ENCODE measurements around the gene SRRM4. TPM values are rescaled to one million over a fixed set of nuclear protein-coding genes. Genes with fewer than 3 reads are reported as not detected.

SRRM4 gene
- total RNA-seq, 2 donors from 2014 or later, result not detected

DNA sequence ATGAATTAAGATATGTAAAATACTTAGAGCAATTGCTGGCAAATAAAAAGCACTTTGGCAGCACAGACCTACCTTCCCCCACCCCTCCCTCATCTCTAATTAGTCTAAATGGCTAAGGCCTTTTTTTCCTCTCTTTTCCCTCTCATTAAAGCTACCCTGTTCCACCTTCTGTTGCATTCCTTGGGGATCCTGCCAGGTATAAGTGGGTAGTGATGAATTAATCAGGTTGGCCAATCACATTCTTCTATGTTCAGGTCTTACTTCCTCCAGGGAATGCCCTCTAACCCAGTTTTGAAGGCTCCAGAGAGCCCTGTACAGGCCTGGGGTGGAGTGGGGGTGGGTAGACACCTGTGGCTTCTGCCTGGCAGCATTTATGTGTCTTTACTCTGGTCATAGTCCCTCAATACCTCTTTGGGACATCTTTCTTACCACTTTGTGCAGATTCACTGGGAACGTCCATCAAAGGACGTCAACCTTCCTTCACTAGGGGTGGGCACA lies 225.8 kb downstream of the SRRM4 start:
- ATAC-seq, result no peak
- intact Hi-C loops (cut with DNase I, micrococcal nuclease), result loop anchor here in 1 of 2 donors (10.0 kb wide), 1 partner anchor 118 kb away; no protein-coding TSS in a partner anchor
- no peak for DNase-seq

DNA sequence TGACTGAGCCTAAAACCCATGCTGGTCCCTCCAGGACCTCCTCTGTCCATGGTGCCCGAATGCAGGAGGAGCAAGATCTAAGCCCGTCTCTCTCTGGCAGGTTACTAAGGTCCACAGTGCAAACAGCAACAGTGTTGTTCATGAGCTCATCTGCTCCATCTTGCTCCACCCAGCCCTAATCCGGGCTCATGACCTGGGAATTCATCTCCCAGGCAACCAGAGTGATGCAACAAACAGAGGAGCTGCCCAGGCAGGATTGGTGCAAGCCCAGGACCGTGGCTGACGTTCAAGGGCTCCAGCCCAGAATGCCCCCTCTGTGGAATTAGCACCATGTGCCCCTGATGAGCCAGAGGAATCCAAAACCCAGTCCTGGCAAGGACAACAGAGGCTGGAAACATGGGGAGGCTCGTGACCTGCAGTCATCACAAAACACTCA lies 227.3 kb downstream of the SRRM4 start:
- DNase-seq (peak; percentile 23 to 66), ATAC-seq (peak; percentile 26)
- intact Hi-C loops (cut with DNase I, micrococcal nuclease), result loop anchor here in 1 of 2 donors (10.0 kb wide), 1 partner anchor 116 kb away; no protein-coding TSS in a partner anchor

DNA sequence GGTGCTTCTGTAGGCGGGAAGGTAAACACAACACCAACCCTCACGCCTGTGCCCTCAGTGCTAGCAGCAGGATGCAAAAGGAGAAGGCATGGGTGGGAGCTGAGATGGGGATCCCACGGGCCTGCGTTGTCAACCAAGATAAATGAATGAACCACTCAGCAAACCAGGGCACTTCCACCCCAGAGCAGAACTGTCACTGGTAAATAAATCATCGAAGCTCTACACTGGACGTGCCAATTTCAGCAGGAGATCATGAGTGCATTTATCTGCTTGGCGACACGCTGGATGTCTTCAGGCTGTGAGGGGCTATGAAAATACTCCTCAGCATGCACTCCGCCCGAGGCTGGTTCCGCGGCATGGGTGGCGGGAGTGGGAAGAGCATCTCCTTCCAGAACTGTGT lies 230.5 kb downstream of the SRRM4 start:
- DNase-seq (no peak), ATAC-seq (no peak)
- intact Hi-C loops (cut with DNase I, micrococcal nuclease), result no loop called here

Other genes with a start within 250 kb of the SRRM4 start
- 10 to 100 TPM in 1 of 2 donors, 1 to 10 TPM in 1; 3.5 to 32.4 TPM for gene HSPB8, start 197.4 kb downstream of the SRRM4 start, total RNA-seq